ENCODE results near the gene CFAP90. TPM values are rescaled to one million over a fixed set of nuclear protein-coding genes. Genes with fewer than 3 reads are reported as not detected.

CFAP90 gene
- total RNA-seq, 4 donors from 2014 or later, result not detected

DNA sequence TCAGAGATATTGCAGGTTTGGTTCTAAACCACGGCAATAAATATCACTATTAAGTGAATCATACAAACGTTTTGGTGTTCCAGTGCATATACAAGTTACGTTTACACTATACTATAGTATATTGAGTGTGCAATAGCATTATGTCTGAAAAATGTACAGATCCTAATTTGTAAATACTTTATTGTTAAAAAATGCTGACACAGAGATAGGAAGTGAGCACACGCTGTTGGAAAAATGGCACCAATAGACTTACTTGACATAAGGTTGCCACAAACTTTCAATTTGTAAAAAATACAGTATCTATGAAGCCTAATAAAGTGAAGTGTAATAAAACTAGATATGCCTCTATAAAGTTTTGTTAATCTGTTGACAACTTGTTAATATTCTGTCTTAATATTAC, 16.0 kb downstream of the CFAP90 start:
- H3K4me3 ChIP-seq, result no peak overlapping the region
- H3K36me3 ChIP-seq, result no peaks in the 10 kb centered on the region
- H3K27ac ChIP-seq, result no peak overlapping the region
- ATAC-seq (no peak), DNase-seq (no peak)
- H3K4me1 ChIP-seq, result no peaks in the 10 kb centered on the region
- in situ Hi-C loops (cut with MboI; ENCODE audit: low sequenced_read_pairs in 4 of 4), result no loop called here
- H3K27me3 ChIP-seq, result no peaks in the 10 kb centered on the region
- no peaks in the 10 kb centered on the region for H3K9me3 ChIP-seq
- TF ChIP-seq, protein P1, sequence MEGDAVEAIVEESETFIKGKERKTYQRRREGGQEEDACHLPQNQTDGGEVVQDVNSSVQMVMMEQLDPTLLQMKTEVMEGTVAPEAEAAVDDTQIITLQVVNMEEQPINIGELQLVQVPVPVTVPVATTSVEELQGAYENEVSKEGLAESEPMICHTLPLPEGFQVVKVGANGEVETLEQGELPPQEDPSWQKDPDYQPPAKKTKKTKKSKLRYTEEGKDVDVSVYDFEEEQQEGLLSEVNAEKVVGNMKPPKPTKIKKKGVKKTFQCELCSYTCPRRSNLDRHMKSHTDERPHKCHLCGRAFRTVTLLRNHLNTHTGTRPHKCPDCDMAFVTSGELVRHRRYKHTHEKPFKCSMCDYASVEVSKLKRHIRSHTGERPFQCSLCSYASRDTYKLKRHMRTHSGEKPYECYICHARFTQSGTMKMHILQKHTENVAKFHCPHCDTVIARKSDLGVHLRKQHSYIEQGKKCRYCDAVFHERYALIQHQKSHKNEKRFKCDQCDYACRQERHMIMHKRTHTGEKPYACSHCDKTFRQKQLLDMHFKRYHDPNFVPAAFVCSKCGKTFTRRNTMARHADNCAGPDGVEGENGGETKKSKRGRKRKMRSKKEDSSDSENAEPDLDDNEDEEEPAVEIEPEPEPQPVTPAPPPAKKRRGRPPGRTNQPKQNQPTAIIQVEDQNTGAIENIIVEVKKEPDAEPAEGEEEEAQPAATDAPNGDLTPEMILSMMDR (IDR thresholded peaks at IDR 0.05 in 4 of 5, conservative IDR thresholded peaks at IDR 0.05 in 1 of 5), result no peak
- TF ChIP-seq POLR2A (IDR thresholded peaks at IDR 0.05), result no peak
- intact Hi-C loops (cut with DNase I; ENCODE audit: low total_unique reads), result no loop called here

DNA sequence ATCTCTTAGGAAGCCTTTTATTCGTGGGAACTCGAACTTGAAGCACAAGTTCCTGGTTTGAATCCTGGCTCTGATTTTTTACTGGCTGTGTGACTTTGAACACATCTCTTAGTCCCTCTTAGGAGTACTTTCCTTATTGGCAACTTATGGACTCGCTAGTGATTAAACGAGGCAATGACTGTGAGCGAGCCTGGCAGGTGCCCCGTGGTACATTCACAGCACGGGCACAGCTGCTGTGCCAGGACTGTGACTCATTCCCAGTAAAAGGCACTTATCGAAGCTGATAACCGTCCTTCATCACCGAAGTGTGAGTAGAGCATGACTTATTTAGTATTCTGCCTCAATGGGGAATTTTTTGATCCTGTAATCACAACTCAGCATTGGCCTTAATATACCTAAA, 22.7 kb downstream of the CFAP90 start:
- ATAC-seq (peak in 1 of 2 donors; percentile 23), DNase-seq (no peak)
- in situ Hi-C loops (cut with MboI; ENCODE audit: low sequenced_read_pairs in 4 of 4), result no loop called here
- Histone ChIP-seq H3K4me1 (no peaks in the 10 kb centered on the region), H3K9me3 (no peaks in the 10 kb centered on the region), H3K27ac (no peak overlapping the region), H3K27me3 (no peaks in the 10 kb centered on the region), H3K36me3 (peaks cover 0 to 23% of the 10 kb centered on the region in 2 donors), H3K4me3 (no peak overlapping the region)
- no peak for TF ChIP-seq POLR2A (IDR thresholded peaks at IDR 0.05)
- TF ChIP-seq, protein P1 (IDR thresholded peaks at IDR 0.05 in 4 of 5, conservative IDR thresholded peaks at IDR 0.05 in 1 of 5), result no peak
- intact Hi-C loops (cut with DNase I; ENCODE audit: low total_unique reads), result no loop called here

DNA sequence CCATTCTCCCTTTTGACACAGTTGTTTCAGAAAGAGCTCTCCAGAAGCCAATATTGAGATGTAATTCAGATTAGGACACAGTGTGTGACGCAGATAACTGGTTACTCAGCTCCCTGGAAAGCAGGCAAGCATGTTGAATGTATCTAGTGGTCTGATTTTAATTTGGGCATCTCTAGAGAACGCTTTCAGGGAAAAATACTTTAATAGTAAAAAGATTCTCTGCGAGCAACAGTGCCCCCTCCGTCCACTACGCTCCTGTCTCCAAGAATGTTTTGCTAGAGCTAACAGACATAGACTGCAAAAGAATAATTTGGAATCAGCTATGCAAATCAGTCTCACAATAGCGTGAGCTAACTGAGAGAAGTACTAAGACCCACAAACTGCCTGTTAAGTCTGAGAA, 23.3 kb downstream of the CFAP90 start:
- no peak overlapping the region for H3K4me3 ChIP-seq
- no peak overlapping the region for H3K27ac ChIP-seq
- H3K27me3 ChIP-seq, result no peaks in the 10 kb centered on the region
- in situ Hi-C loops (cut with MboI; ENCODE audit: low sequenced_read_pairs in 4 of 4), result no loop called here
- intact Hi-C loops (cut with DNase I; ENCODE audit: low total_unique reads), result no loop called here
- H3K4me1 ChIP-seq, result no peaks in the 10 kb centered on the region
- ATAC-seq (no peak), DNase-seq (no peak)
- H3K9me3 ChIP-seq, result no peaks in the 10 kb centered on the region
- TF ChIP-seq POLR2A (IDR thresholded peaks at IDR 0.05), result no peak
- TF ChIP-seq, protein P1 (IDR thresholded peaks at IDR 0.05 in 4 of 5, conservative IDR thresholded peaks at IDR 0.05 in 1 of 5), result no peak
- peaks cover 0 to 29% of the 10 kb centered on the region in 2 donors for H3K36me3 ChIP-seq

DNA sequence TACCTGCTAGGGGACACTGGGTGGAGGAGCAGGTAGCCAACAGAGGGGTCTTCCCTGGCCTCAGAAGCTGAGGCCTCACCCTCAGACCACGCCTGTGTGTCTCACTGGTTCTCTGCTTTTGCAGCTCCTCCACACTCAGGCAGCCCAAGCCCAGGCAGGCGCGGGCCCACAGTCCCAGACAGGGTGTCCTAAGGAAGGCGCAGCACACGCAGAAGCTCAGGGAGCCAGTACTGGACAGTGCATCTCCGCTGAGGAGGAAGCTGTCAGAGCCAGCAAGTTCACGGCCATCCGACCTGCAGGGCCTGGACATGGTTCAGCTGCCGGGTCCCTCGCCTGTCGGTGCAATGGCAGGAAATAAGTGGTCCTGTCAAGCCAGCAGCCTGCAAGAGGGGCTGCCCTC, 25.3 kb downstream of the CFAP90 start:
- Histone ChIP-seq H3K4me1 (peaks cover 0 to 4% of the 10 kb centered on the region in 2 donors), H3K4me3 (no peak overlapping the region), H3K27me3 (no peaks in the 10 kb centered on the region), H3K27ac (no peak overlapping the region), H3K9me3 (no peaks in the 10 kb centered on the region), H3K36me3 (peaks cover 0 to 29% of the 10 kb centered on the region in 2 donors)
- no peak for DNase-seq
- TF ChIP-seq, protein P1 (IDR thresholded peaks at IDR 0.05 in 4 of 5, conservative IDR thresholded peaks at IDR 0.05 in 1 of 5), result no peak
- TF ChIP-seq POLR2A (IDR thresholded peaks at IDR 0.05), result no peak
- in situ Hi-C loops (cut with MboI; ENCODE audit: low sequenced_read_pairs in 4 of 4), result no loop called here
- intact Hi-C loops (cut with DNase I; ENCODE audit: low total_unique reads), result no loop called here
- ATAC-seq, result no peak

DNA sequence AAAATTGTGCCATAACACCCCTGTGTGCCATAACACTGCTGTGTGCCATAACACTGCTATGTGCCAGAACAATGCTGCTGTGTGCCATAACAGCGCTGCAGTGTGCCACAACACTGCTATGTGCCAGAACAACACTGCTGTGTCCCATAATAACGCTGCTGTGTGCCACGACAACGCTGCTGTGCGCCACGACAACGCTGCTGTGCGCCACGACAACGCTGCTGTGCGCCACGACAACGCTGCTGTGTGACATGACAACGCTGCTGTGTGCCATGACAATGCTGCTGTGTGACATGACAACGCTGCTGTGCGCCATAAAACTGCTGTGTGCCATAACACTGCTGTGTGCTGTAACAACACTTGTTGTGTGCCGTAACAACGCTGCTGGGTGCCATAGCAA, 25.9 kb downstream of the CFAP90 start:
- ATAC-seq, result no peak
- intact Hi-C loops (cut with DNase I; ENCODE audit: low total_unique reads) (no loop called here), in situ Hi-C loops (cut with MboI; ENCODE audit: low sequenced_read_pairs in 4 of 4) (no loop called here)
- Histone ChIP-seq H3K4me1 (peaks cover 0 to 4% of the 10 kb centered on the region in 2 donors), H3K27ac (no peak overlapping the region), H3K27me3 (no peaks in the 10 kb centered on the region), H3K36me3 (peaks cover 0 to 29% of the 10 kb centered on the region in 2 donors), H3K4me3 (no peak overlapping the region), H3K9me3 (no peaks in the 10 kb centered on the region)
- TF ChIP-seq, protein P1 (IDR thresholded peaks at IDR 0.05 in 4 of 5, conservative IDR thresholded peaks at IDR 0.05 in 1 of 5), result no peak
- DNase-seq, result no peak

Data from gastrocnemius medialis (tissue), 4 donors.